Aorta (tissue), 5 donors: ENCODE data around the gene EVI5. TPM values are rescaled to one million over a fixed set of nuclear protein-coding genes. Genes with fewer than 3 reads are reported as not detected.
"Not testable (repeated sequence)": the region's sequence is repeated elsewhere in the genome, so short reads cannot be mapped to it uniquely, and the experiment has no call there.

Experiments
- ATAC-seq: fragments of 200-7000 bp; cut with Tn5 transposase; one replicate; pipeline ENCODE4 v1.9.1; 2022; ENCODE audit warnings: moderate library complexity; ENCODE audit not compliant: low FRiP score
- DNase-seq, 2 donors: peaks; one replicate each; pipeline ENCODE4 v3.0.0-alpha.2; 2020
- H3K27ac ChIP-seq, 2 donors: one replicate each; pipeline ENCODE4 v1.5.1; 2013; ENCODE audit warnings: low read length in 2 of 2, mild to moderate bottlenecking in 2 of 2, moderate library complexity in 2 of 2, control low read depth in 1 of 2, inconsistent platforms in 1 of 2, low read depth in 1 of 2
- H3K27me3 ChIP-seq, 2 donors: one replicate each; pipeline ENCODE4 v1.6.1; 2013; ENCODE audit warnings: control low read depth in 1 of 2, low read length in 1 of 2, mild to moderate bottlenecking in 1 of 2, moderate library complexity in 1 of 2; ENCODE audit not compliant: insufficient read depth in 2 of 2, control insufficient read depth in 1 of 2
- H3K36me3 ChIP-seq, 2 donors: one replicate each; pipeline ENCODE4 v1.6.1; 2013; ENCODE audit warnings: control low read depth in 1 of 2, low read length in 1 of 2, mild to moderate bottlenecking in 1 of 2; ENCODE audit not compliant: insufficient read depth in 2 of 2, control insufficient read depth in 1 of 2
- H3K4me1 ChIP-seq, 2 donors: one replicate each; pipeline ENCODE4 v1.6.1; 2013; ENCODE audit warnings: low read length in 2 of 2, control low read depth in 1 of 2, mild to moderate bottlenecking in 1 of 2, moderate library complexity in 1 of 2; ENCODE audit not compliant: insufficient read depth in 2 of 2, control insufficient read depth in 1 of 2
- H3K4me3 ChIP-seq, 2 donors: one replicate each; pipeline ENCODE4 v1.5.1; 2013; ENCODE audit warnings: low read length in 2 of 2, control low read depth in 1 of 2, mild to moderate bottlenecking in 1 of 2
- H3K9me3 ChIP-seq: one replicate; pipeline ENCODE4 v1.6.1; 2013; ENCODE audit warnings: mild to moderate bottlenecking, low read length; ENCODE audit not compliant: control insufficient read depth
- WGBS, 2 donors: extraction: QIAGEN DNeasy Blood & Tissue Kit; methylation state at CpG; one replicate each; pipeline ENCODE4 v1.1.7; 2013; 5-methylcytosine and 5-hydroxymethylcytosine counted together
- intact Hi-C, 2 donors: fragments of 100-400 bp; cut with DNase I; formaldehyde crosslinking; loops; one replicate each; pipeline versions ENCODE4 v1.14.2 to v1.15.0; 2022
- polyA plus RNA-seq, 2 donors: library from polyadenylated mRNA; stranded (reverse); fragments of 200-250 nt; gene quantifications; one replicate each; pipeline ENCODE4 v1.2.3, GENCODE V29; 2013
- total RNA-seq, 2 donors: library from RNA; stranded (reverse); fragmentation: NEBNext Ultra II Directional; extraction: Animal tissue kit (Norgen Biotek cat#: 25700); gene quantifications; one replicate each; pipeline ENCODE4 v1.2.1, GENCODE V29; 2021
- donor health status: healthy with polysubstance abuse.
- donor health status: Bipolar disorder and iron deficiency.
- donor health status: DM: no; HTN: no; CAD: no.
- donor health status: DM: no; HTN: no; CAD: no.
- donor health status: DM: yes; HTN: yes; CAD: no.

The EVI5 gene
- total and polyA plus RNA-seq, 4 donors: 8.3 to 54.7 (median 29.0) TPM

- no peak overlapping the region for H3K27ac ChIP-seq
- no peaks in the 10 kb centered on the region for H3K9me3 ChIP-seq
- H3K36me3 ChIP-seq: peaks cover 0 to 1% of the 10 kb centered on the region in 2 donors
- ATAC-seq (no peak), DNase-seq (no peak)
- no peaks in the 10 kb centered on the region for H3K27me3 ChIP-seq
- whole genome bisulfite sequencing, 2 donors: 98% methylated on average over 5 of the region's 5 CpGs
- peaks cover 0 to 1% of the 10 kb centered on the region in 2 donors for H3K4me1 ChIP-seq
- H3K4me3 ChIP-seq: no peak overlapping the region
- intact Hi-C loops: no loop called here
Observed at GRCh38 chr1:92663775-92664174, 121.1 kb downstream of the EVI5 start.

GRCh38 chr1:92662048-92662447 is 122.9 kb downstream of the EVI5 start:
- Histone ChIP-seq H3K9me3 (peaks cover 3% of the 10 kb centered on the region), H3K36me3 (peaks cover 4 to 5% of the 10 kb centered on the region in 2 donors), H3K27me3 (no peaks in the 10 kb centered on the region), H3K4me3 (no peak overlapping the region), H3K4me1 (peaks cover 0 to 1% of the 10 kb centered on the region in 2 donors), H3K27ac (no peak overlapping the region)
- intact Hi-C loops: no loop called here
- DNase-seq (no peak), ATAC-seq (no peak)
- WGBS, 2 donors: 96 to 98% methylated on average over 3 of the region's 3 CpGs

GRCh38 chr1:92657701-92658100 is 127.2 kb downstream of the EVI5 start:
- no peak for ATAC-seq
- WGBS, 2 donors: 98 to 100% methylated on average over 1 of the region's 1 CpG

GRCh38 chr1:92655197-92655801 is 129.6 kb downstream of the EVI5 start:
- H3K9me3 ChIP-seq: peaks cover 3% of the 10 kb centered on the region
- ATAC-seq: no peak
- H3K27me3 ChIP-seq: no peaks in the 10 kb centered on the region
- H3K4me3 ChIP-seq: no peak overlapping the region
- peaks cover 3 to 5% of the 10 kb centered on the region in 2 donors for H3K36me3 ChIP-seq
- H3K4me1 ChIP-seq: no peaks in the 10 kb centered on the region
- no peak for DNase-seq
- intact Hi-C loops: no loop called here
- no peak overlapping the region for H3K27ac ChIP-seq
- WGBS, 2 donors: 98% methylated on average over 3 of the region's 3 CpGs

More at GRCh38 chr1:92657701-92658100, 127.2 kb downstream of the EVI5 start:
- DNase-seq: no peak
- intact Hi-C loops: no loop called here
- no peaks in the 10 kb centered on the region for H3K27me3 ChIP-seq
- H3K4me3 ChIP-seq: no peak overlapping the region
- peaks cover 0 to 1% of the 10 kb centered on the region in 2 donors for H3K4me1 ChIP-seq
- peaks cover 3% of the 10 kb centered on the region for H3K9me3 ChIP-seq
- no peak overlapping the region for H3K27ac ChIP-seq
- H3K36me3 ChIP-seq: peaks cover 4 to 5% of the 10 kb centered on the region in 2 donors

GRCh38 chr1:92653605-92654381 is 131.1 kb downstream of the EVI5 start:
- Histone ChIP-seq H3K4me1 (no peaks in the 10 kb centered on the region), H3K9me3 (peaks cover 3% of the 10 kb centered on the region), H3K27ac (no peak overlapping the region), H3K4me3 (no peak overlapping the region), H3K27me3 (no peaks in the 10 kb centered on the region), H3K36me3 (peaks cover 3 to 5% of the 10 kb centered on the region in 2 donors)
- 98% methylated on average over 4 of the region's 4 CpGs for WGBS, 2 donors
- ATAC-seq: no peak
- intact Hi-C loops: no loop called here
- DNase-seq: no peak

GRCh38 chr1:92640686-92641085 is 144.2 kb downstream of the EVI5 start:
- intact Hi-C loops, H3K9me3 ChIP-seq, H3K4me3 ChIP-seq, H3K27ac ChIP-seq, H3K27me3 ChIP-seq, H3K4me1 ChIP-seq, H3K36me3 ChIP-seq, DNase-seq, ATAC-seq: not testable (repeated sequence)
- WGBS, 2 donors: 97 to 98% methylated on average over 3 of the region's 3 CpGs

- Histone ChIP-seq H3K9me3 (no peaks in the 10 kb centered on the region), H3K36me3 (no peaks in the 10 kb centered on the region), H3K4me3 (no peak overlapping the region), H3K27ac (no peak overlapping the region), H3K27me3 (no peaks in the 10 kb centered on the region), H3K4me1 (no peaks in the 10 kb centered on the region)
- intact Hi-C loops: no loop called here
- DNase-seq (no peak), ATAC-seq (no peak)
Observed at GRCh38 chr1:92638498-92638897, 146.4 kb downstream of the EVI5 start.

GRCh38 chr1:92635203-92635602 is 149.7 kb downstream of the EVI5 start:
- WGBS, 2 donors: 97% methylated on average over 16 of the region's 16 CpGs
- DNase-seq, H3K4me1 ChIP-seq, H3K27ac ChIP-seq, H3K27me3 ChIP-seq, intact Hi-C loops, ATAC-seq, H3K9me3 ChIP-seq, H3K36me3 ChIP-seq, H3K4me3 ChIP-seq: not testable (repeated sequence)
